ENCODE data around the gene ACAA2.

GRCh38 chr18:49742316-49743116, 70.8 kb downstream of the ACAA2 start:
- TF ChIP-seq CTCF (IDR thresholded peaks at IDR 0.05) (no peak), POLR2A (IDR thresholded peaks at IDR 0.05) (no peak)

All from prostate gland (tissue), 2 donors.